Liver (tissue), 3 donors: ENCODE results near the gene SLIT3.

Experiments used
- EGR1 ChIP-seq, 2 donors: IDR thresholded peaks; 2 replicates each; pipeline ENCODE4 v1.6.1; 2016 to 2018; ENCODE audit warnings: antibody characterized with exemption in 2 of 2, low read depth in 2 of 2
- FOXA1 ChIP-seq: IDR thresholded peaks from 2 replicates; pipeline ENCODE4 v1.6.1; 2016; ENCODE audit warnings: antibody characterized with exemption
- GABPA ChIP-seq, 2 donors: IDR thresholded peaks in 1 of 2; conservative IDR thresholded peaks in 1 of 2; 2 replicates each; pipeline ENCODE4 v1.6.1; 2016; ENCODE audit warnings: antibody characterized with exemption in 2 of 2, mild to moderate bottlenecking in 1 of 2, moderate library complexity in 1 of 2
- HNF4G ChIP-seq: IDR thresholded peaks from 2 replicates; pipeline ENCODE4 v1.6.1; 2016; ENCODE audit warnings: antibody characterized with exemption
- NR2F2 ChIP-seq: IDR thresholded peaks from 2 replicates; pipeline ENCODE4 v1.6.1; 2016; ENCODE audit warnings: antibody characterized with exemption
- RAD21 ChIP-seq, 2 donors: IDR thresholded peaks; 2 replicates each; pipeline ENCODE4 v1.6.1; 2016; ENCODE audit warnings: antibody characterized with exemption in 2 of 2, mild to moderate bottlenecking in 2 of 2
- TAF1 ChIP-seq: conservative IDR thresholded peaks from 2 replicates; pipeline ENCODE4 v1.6.1; 2016; ENCODE audit warnings: antibody characterized with exemption, mild to moderate bottlenecking
- YY1 ChIP-seq: IDR thresholded peaks from 2 replicates; pipeline ENCODE4 v1.6.1; 2016; ENCODE audit warnings: antibody characterized with exemption, mild to moderate bottlenecking
- TF ChIP-seq, protein P1 (sequence below): IDR thresholded peaks from 2 replicates; pipeline ENCODE4 v1.6.1; 2016; ENCODE audit warnings: antibody characterized with exemption
- TF ChIP-seq, protein P2 (sequence below): fragments of 150-350 bp; IDR thresholded peaks from 2 replicates; pipeline ENCODE4 v1.5.1; 2017; ENCODE audit warnings: improper control_type of control experiment, low read depth, low read length; ENCODE audit not compliant: missing input control
- TF ChIP-seq, protein P3 (sequence below): IDR thresholded peaks from 2 replicates; pipeline ENCODE4 v1.6.1; 2016; ENCODE audit warnings: antibody characterized with exemption
- TF ChIP-seq, protein P4 (sequence below): IDR thresholded peaks from 2 replicates; pipeline ENCODE4 v1.6.1; 2016; ENCODE audit warnings: antibody characterized with exemption, mild to moderate bottlenecking
- donor health status: healthy.
- donor health status: healthy.

DNA sequence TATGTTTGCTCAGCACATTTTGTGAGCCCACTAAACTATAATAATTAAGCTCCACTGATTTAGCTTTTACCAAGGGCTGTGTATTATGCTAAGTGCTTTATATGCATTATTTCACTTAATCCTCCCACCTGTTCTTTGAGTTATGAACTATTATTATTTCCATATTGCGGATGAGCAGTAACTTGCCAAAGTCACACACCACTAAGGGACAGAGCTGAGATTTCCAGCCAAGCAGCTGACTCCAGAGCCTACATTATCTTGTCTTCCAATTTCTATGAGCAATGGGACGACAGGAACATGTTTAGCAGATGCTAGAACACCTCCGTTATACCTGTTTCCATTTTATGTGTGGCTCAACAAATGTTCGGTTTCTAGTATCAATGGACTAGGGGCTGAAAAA lies 484.3 kb downstream of the SLIT3 start:
- TF ChIP-seq, protein P1, sequence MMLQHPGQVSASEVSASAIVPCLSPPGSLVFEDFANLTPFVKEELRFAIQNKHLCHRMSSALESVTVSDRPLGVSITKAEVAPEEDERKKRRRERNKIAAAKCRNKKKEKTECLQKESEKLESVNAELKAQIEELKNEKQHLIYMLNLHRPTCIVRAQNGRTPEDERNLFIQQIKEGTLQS = no peak
- TF ChIP-seq YY1 (no peak), EGR1 (IDR thresholded peaks at IDR 0.05; ENCODE audit: low read depth in 2 of 2) (no peak), TAF1 (no peak), FOXA1 (no peak), HNF4G (no peak), RAD21 (IDR thresholded peaks at IDR 0.05) (no peak), NR2F2 (no peak), GABPA (IDR thresholded peaks at IDR 0.05 in 1 of 2, conservative IDR thresholded peaks at IDR 0.05 in 1 of 2) (no peak)
- TF ChIP-seq, protein P2, sequence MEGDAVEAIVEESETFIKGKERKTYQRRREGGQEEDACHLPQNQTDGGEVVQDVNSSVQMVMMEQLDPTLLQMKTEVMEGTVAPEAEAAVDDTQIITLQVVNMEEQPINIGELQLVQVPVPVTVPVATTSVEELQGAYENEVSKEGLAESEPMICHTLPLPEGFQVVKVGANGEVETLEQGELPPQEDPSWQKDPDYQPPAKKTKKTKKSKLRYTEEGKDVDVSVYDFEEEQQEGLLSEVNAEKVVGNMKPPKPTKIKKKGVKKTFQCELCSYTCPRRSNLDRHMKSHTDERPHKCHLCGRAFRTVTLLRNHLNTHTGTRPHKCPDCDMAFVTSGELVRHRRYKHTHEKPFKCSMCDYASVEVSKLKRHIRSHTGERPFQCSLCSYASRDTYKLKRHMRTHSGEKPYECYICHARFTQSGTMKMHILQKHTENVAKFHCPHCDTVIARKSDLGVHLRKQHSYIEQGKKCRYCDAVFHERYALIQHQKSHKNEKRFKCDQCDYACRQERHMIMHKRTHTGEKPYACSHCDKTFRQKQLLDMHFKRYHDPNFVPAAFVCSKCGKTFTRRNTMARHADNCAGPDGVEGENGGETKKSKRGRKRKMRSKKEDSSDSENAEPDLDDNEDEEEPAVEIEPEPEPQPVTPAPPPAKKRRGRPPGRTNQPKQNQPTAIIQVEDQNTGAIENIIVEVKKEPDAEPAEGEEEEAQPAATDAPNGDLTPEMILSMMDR = no peak
- TF ChIP-seq, protein P3, sequence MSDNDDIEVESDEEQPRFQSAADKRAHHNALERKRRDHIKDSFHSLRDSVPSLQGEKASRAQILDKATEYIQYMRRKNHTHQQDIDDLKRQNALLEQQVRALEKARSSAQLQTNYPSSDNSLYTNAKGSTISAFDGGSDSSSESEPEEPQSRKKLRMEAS = no peak
- TF ChIP-seq, protein P4, sequence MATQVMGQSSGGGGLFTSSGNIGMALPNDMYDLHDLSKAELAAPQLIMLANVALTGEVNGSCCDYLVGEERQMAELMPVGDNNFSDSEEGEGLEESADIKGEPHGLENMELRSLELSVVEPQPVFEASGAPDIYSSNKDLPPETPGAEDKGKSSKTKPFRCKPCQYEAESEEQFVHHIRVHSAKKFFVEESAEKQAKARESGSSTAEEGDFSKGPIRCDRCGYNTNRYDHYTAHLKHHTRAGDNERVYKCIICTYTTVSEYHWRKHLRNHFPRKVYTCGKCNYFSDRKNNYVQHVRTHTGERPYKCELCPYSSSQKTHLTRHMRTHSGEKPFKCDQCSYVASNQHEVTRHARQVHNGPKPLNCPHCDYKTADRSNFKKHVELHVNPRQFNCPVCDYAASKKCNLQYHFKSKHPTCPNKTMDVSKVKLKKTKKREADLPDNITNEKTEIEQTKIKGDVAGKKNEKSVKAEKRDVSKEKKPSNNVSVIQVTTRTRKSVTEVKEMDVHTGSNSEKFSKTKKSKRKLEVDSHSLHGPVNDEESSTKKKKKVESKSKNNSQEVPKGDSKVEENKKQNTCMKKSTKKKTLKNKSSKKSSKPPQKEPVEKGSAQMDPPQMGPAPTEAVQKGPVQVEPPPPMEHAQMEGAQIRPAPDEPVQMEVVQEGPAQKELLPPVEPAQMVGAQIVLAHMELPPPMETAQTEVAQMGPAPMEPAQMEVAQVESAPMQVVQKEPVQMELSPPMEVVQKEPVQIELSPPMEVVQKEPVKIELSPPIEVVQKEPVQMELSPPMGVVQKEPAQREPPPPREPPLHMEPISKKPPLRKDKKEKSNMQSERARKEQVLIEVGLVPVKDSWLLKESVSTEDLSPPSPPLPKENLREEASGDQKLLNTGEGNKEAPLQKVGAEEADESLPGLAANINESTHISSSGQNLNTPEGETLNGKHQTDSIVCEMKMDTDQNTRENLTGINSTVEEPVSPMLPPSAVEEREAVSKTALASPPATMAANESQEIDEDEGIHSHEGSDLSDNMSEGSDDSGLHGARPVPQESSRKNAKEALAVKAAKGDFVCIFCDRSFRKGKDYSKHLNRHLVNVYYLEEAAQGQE = no peak
